Head of caudate nucleus (tissue), 42 donors: Measurements from ENCODE around the gene PBX3.

Experiments
- DNase-seq, 42 donors: peaks; one replicate each; pipeline versions ENCODE4 v3.0.0 to v3.0.0-alpha.2; 2020 to 2021; ENCODE audit warnings: mixed read lengths in 7 of 42
- intact Hi-C: fragments of 100-400 bp; cut with DNase I; formaldehyde crosslinking; loops from one replicate; pipeline ENCODE4 v1.15.0; 2022

PBX3 gene

GRCh38 chr9:125746774-125747052, 460 bp upstream of the PBX3 start:
- intact Hi-C loops, result loop anchor here (10.0 kb wide), 1 partner anchor 158 kb away; no protein-coding TSS in a partner anchor
- DNase-seq, result no peak

- intact Hi-C loops, result loop anchor here (10.0 kb wide), 1 partner anchor 157 kb away; no protein-coding TSS in a partner anchor
Observed at GRCh38 chr9:125747765-125748445, 732 bp downstream of the PBX3 start.

GRCh38 chr9:125748446-125749099, 1.4 kb downstream of the PBX3 start:
- intact Hi-C loops, result loop anchor here (10.0 kb wide), 1 partner anchor 156 kb away; no protein-coding TSS in a partner anchor
- DNase-seq, result peak in 26 of 42 donors; percentile 8 to 57 (median 28)

More at GRCh38 chr9:125747765-125748445, 732 bp downstream of the PBX3 start:
- peak in 35 of 42 donors; percentile 23 to 73 (median 44) for DNase-seq

- no peak for DNase-seq
- intact Hi-C loops, result loop anchor here (10.0 kb wide), 1 partner anchor 155 kb away; no protein-coding TSS in a partner anchor
Observed at GRCh38 chr9:125749287-125749935, 2.2 kb downstream of the PBX3 start.

GRCh38 chr9:125749951-125750626, 2.9 kb downstream of the PBX3 start:
- no peak for DNase-seq
- intact Hi-C loops, result loop anchor here (10.0 kb wide), 1 partner anchor 155 kb away; no protein-coding TSS in a partner anchor

- DNase-seq, result no peak
- intact Hi-C loops, result no loop called here
Observed at GRCh38 chr9:125750627-125751011, 3.4 kb downstream of the PBX3 start.

- DNase-seq, result no peak
- intact Hi-C loops, result no loop called here
Observed at GRCh38 chr9:125752070-125752628, 5.0 kb downstream of the PBX3 start.

GRCh38 chr9:125754096-125754495, 6.9 kb downstream of the PBX3 start:
- no peak for DNase-seq
- intact Hi-C loops, result no loop called here

- intact Hi-C loops, result no loop called here
Observed at GRCh38 chr9:125755340-125755739, 8.2 kb downstream of the PBX3 start.

GRCh38 chr9:125756518-125756917, 9.3 kb downstream of the PBX3 start:
- intact Hi-C loops, result no loop called here
- no peak for DNase-seq

More at GRCh38 chr9:125755340-125755739, 8.2 kb downstream of the PBX3 start:
- no peak for DNase-seq

- intact Hi-C loops, result no loop called here
- no peak for DNase-seq
Observed at GRCh38 chr9:125757834-125758233, 10.7 kb downstream of the PBX3 start.

GRCh38 chr9:125758986-125759763, 12.0 kb downstream of the PBX3 start:
- intact Hi-C loops, result no loop called here
- peak in 41 of 42 donors; percentile 29 to 85 (median 65) for DNase-seq

GRCh38 chr9:125759764-125760129, 12.6 kb downstream of the PBX3 start:
- peak in 39 of 42 donors; percentile 35 to 85 (median 63) for DNase-seq

GRCh38 chr9:125760537-125760936, 13.4 kb downstream of the PBX3 start:
- no peak for DNase-seq
- intact Hi-C loops, result no loop called here

More at GRCh38 chr9:125759764-125760129, 12.6 kb downstream of the PBX3 start:
- intact Hi-C loops, result no loop called here

GRCh38 chr9:125761676-125762450, 14.7 kb downstream of the PBX3 start:
- intact Hi-C loops, result no loop called here
- DNase-seq, result no peak

- DNase-seq, result peak in 12 of 42 donors; percentile 7 to 61 (median 27)
Observed at GRCh38 chr9:125763394-125763801, 16.2 kb downstream of the PBX3 start.

GRCh38 chr9:125764198-125764597, 17.0 kb downstream of the PBX3 start:
- intact Hi-C loops, result no loop called here

More at GRCh38 chr9:125763394-125763801, 16.2 kb downstream of the PBX3 start:
- intact Hi-C loops, result no loop called here

More at GRCh38 chr9:125764198-125764597, 17.0 kb downstream of the PBX3 start:
- DNase-seq, result no peak
